ENCODE data around the gene LSAMP. TPM values are rescaled to one million over a fixed set of nuclear protein-coding genes. Genes with fewer than 3 reads are reported as not detected.

Gene LSAMP
- total RNA-seq, 1 experiment from 2014 or later: 10.1 TPM

GRCh38 chr3:116034794-116035193, 410.5 kb downstream of the LSAMP start:
- no TSS peak for BruUV-seq (replicated peaks)
- no peaks in the 10 kb centered on the region for H3K27me3 ChIP-seq (replicated peaks; ENCODE audit: insufficient read depth, low read depth, low read length, poor library complexity)
- intact Hi-C loops (cut with micrococcal nuclease; ENCODE audit: unreplicated experiment): no loop called here
- H3K4me3 ChIP-seq (ENCODE audit: low read depth, low read length, poor library complexity, severe bottlenecking): no peak overlapping the region
- H3K36me3 ChIP-seq (ENCODE audit: insufficient read depth, low read length, poor library complexity, severe bottlenecking): no peaks in the 10 kb centered on the region
- DNase-seq (ENCODE audit: low spot score): peak; percentile 45
- ChIA-PET CTCF (no interaction called here), POLR2A (ENCODE audit: low non-redundant PET) (no interaction called here)
- peaks cover 23% of the 10 kb centered on the region for H3K4me1 ChIP-seq (ENCODE audit: insufficient read depth, low read length, poor library complexity, severe bottlenecking)
- H3K27ac ChIP-seq (ENCODE audit: low read depth, low read length, poor library complexity, severe bottlenecking): no peak overlapping the region
- no peak for TF ChIP-seq CTCF (conservative IDR thresholded peaks at IDR 0.05; ENCODE audit: low read depth, low read length)
- TF ChIP-seq EZH2 (IDR thresholded peaks at IDR 0.05; ENCODE audit: borderline replicate concordance, low read depth, low read length, poor library complexity, severe bottlenecking): no peak
- H3K9me3 ChIP-seq (ENCODE audit: low read depth, low read length, poor library complexity, severe bottlenecking): no peaks in the 10 kb centered on the region

- ChIA-PET CTCF (no interaction called here), POLR2A (ENCODE audit: low non-redundant PET) (no interaction called here)
- Histone ChIP-seq H3K9me3 (ENCODE audit: low read depth, low read length, poor library complexity, severe bottlenecking) (no peaks in the 10 kb centered on the region), H3K36me3 (ENCODE audit: insufficient read depth, low read length, poor library complexity, severe bottlenecking) (no peaks in the 10 kb centered on the region), H3K4me3 (ENCODE audit: low read depth, low read length, poor library complexity, severe bottlenecking) (no peak overlapping the region), H3K27me3 (replicated peaks; ENCODE audit: insufficient read depth, low read depth, low read length, poor library complexity) (no peaks in the 10 kb centered on the region), H3K4me1 (ENCODE audit: insufficient read depth, low read length, poor library complexity, severe bottlenecking) (peaks cover 16% of the 10 kb centered on the region), H3K27ac (ENCODE audit: low read depth, low read length, poor library complexity, severe bottlenecking) (no peak overlapping the region)
- intact Hi-C loops (cut with micrococcal nuclease; ENCODE audit: unreplicated experiment): no loop called here
- no peak for DNase-seq (ENCODE audit: low spot score)
- no TSS peak for BruUV-seq (replicated peaks)
- no peak for TF ChIP-seq CTCF (conservative IDR thresholded peaks at IDR 0.05; ENCODE audit: low read depth, low read length)
- no peak for TF ChIP-seq EZH2 (IDR thresholded peaks at IDR 0.05; ENCODE audit: borderline replicate concordance, low read depth, low read length, poor library complexity, severe bottlenecking)
Measured at GRCh38 chr3:116034086-116034485, 411.2 kb downstream of the LSAMP start.

- Histone ChIP-seq H3K36me3 (ENCODE audit: insufficient read depth, low read length, poor library complexity, severe bottlenecking) (no peaks in the 10 kb centered on the region), H3K27ac (ENCODE audit: low read depth, low read length, poor library complexity, severe bottlenecking) (no peak overlapping the region), H3K9me3 (ENCODE audit: low read depth, low read length, poor library complexity, severe bottlenecking) (no peaks in the 10 kb centered on the region), H3K4me1 (ENCODE audit: insufficient read depth, low read length, poor library complexity, severe bottlenecking) (peaks cover 10% of the 10 kb centered on the region), H3K27me3 (replicated peaks; ENCODE audit: insufficient read depth, low read depth, low read length, poor library complexity) (no peaks in the 10 kb centered on the region), H3K4me3 (ENCODE audit: low read depth, low read length, poor library complexity, severe bottlenecking) (no peak overlapping the region)
- POLR2A ChIA-PET (ENCODE audit: low non-redundant PET): no interaction called here
- no peak for DNase-seq (ENCODE audit: low spot score)
- TF ChIP-seq CTCF (conservative IDR thresholded peaks at IDR 0.05; ENCODE audit: low read depth, low read length) (no peak), EZH2 (IDR thresholded peaks at IDR 0.05; ENCODE audit: borderline replicate concordance, low read depth, low read length, poor library complexity, severe bottlenecking) (no peak)
- BruUV-seq (replicated peaks): no TSS peak
- intact Hi-C loops (cut with micrococcal nuclease; ENCODE audit: unreplicated experiment): no loop called here
- CTCF ChIA-PET: no interaction called here
Measured at GRCh38 chr3:116033516-116033915, 411.8 kb downstream of the LSAMP start.

Data from A673 (cell line).